Endothelial cell of hepatic sinusoid (primary cell): ENCODE results near the gene TFDP1.

Source experiments
- in situ Hi-C: cut with HindIII; loops from 2 replicates; pipeline ENCODE4 v1.10.0; 2017; ENCODE audit warnings: low sequenced_read_pairs

TFDP1 gene

DNA sequence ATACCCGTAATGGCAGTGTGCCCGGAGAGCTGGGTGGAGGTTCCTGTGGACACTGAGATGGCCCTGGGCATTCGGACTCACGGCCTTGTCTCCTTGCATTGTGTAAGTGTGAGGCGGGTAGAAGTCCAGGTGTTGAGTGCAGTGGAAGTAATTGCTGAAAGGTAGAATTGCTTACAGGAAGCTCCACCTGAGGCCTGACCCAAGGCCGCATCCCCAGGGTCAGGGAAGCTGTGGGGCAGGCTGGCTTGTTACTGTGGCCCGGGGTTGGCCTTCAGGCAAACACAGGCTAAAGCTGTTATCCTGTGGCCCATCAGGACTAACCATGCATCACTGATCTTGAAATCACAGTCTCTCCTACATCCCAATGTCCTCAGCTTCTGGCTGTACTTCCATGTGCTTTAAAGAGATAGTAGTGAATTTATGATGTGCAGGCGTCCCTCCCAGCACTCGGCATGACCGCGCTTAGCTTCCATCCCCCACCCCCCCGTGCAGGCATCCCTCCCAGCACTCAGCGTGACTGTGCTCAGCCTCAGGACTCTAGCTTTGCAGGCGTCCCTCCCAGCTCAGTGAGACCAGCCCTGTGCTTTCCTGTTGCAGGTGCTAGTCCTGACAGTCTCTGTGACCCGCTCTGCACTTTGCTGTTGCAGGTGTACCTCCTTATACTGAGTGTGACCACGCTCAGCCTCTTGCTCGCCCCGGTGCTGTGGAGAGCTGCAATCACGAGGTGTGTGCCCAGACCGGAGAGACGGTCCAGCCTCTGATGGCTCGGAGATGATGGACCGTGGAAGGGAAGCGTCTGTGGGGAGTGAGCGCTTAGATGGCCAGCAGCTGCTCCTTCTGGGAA lies 35.6 kb upstream of the TFDP1 start:
- in situ Hi-C loops: no loop called here

GRCh38 chr13:113550453-113550852 lies 34.1 kb upstream of the TFDP1 start:
- in situ Hi-C loops: no loop called here

DNA sequence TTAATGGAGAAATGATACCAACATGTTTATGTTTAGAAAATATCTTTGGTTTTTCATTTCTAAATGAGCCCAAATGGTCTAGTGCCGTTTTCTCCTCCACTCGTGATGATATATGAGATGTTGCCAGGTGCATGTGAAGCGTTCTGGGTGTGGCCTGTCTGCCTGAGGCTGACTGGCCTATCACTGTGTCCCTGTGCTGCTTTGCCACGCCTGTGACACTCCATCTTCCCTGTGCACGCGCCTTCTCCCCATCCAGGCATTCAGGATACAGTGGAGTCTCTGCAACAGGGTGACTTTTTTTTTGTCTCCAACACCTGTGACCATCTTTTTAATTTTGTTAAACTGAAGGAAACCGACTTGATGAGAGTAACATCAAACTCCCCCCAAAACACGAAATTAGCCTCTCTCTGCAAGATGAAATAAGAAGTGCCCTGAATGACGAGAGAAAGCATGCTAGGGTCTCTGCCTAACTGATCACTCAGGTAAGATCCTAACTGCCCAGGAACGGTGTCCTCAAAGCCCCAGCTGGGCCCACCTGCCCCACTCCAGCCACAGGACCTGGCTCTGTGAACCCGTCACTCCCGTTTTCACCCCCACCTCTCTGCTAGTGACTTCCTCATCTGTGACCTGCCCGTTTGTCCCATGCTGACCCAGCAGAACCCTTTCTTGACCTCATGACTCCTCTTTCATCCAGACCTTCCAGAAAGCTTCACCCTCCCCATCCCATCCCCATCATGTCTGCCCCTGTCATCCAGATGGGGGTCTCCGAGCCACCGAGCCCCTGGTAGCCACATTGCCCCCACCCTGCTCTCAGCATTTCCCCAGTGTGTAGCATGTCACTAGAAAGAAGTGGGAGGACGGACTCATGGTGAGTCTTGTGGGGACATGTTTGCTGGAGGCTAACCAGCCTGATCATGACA lies 33.2 kb upstream of the TFDP1 start:
- in situ Hi-C loops: no loop called here

DNA sequence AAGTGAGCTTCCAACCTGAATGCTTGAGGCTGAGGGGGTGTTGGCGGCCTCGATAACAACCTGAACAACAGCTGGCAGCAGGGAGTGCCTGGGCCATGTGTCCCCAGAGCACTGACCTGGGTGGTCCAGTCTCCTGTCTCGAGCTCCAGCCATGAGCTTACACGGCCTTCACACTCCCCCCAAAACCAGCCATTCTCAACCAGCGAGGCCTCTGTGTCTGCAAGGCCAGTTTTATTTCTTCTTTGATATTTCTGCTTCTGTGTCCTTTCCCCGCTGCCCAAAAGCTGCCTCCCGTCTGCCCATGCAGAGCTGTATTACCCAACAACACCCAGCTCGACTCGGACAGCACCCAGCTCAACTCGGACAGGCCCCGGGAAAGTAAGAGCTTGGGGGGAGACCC lies 32.5 kb upstream of the TFDP1 start:
- in situ Hi-C loops: no loop called here

- in situ Hi-C loops: no loop called here
Observed at GRCh38 chr13:113552786-113553434, 31.6 kb upstream of the TFDP1 start.

DNA sequence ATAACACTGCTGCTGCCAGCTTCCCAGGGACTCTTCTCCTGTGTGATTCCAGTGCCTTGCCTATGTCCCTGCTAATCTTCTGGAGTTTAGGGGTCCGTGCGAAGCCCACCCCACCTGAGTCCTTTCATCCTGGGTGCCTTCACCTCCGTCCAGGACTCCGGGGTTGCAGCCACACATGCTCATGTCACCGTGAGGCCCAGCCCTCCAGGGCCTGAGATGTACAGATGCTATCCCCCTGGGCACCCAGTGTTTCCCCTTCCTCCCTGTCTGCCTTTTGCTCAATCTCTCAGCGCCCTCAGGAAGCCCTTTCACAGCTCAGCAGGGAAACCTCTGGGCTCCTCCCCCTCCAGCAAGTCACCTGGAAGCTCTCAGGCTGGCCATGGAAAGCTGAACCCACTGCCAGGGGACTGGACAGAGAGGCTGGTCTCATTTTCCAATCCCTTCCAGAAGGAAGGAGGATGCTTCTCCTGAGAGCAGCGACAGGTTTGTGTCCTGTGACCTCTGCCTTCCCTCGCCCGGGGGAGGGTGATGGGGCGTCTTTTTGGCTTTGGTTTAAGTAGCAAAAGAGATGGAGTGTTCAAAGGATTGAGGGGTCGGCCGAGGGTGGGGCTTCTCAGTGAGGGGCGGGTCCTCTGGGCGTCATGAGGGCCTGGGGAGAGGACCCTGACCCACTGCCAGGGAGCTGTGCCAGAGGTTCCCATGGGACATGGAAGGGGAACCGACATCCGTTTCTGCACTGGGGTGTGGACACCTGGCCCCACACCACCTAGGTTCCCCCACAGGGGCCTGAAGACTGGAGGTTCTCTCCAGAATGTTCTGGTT lies 30.8 kb upstream of the TFDP1 start:
- in situ Hi-C loops: no loop called here

DNA sequence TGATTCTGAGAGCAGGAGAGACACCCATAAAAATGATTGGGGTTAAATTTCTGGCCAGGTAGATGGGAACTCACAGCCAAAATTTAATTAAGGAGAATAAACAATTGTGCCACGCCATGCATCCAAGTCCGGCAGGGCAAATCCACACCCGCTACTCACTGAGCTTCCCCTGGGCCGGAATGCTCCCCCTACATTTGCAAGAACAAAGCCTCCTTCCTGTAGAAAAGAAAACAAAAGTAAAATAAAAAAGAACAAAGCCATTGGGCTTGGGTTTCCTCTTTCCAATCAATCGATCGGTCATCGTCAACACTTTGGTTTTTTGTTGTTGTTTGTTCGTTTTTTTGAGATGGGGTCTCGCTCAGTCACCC lies 30.2 kb upstream of the TFDP1 start:
- in situ Hi-C loops: no loop called here

DNA sequence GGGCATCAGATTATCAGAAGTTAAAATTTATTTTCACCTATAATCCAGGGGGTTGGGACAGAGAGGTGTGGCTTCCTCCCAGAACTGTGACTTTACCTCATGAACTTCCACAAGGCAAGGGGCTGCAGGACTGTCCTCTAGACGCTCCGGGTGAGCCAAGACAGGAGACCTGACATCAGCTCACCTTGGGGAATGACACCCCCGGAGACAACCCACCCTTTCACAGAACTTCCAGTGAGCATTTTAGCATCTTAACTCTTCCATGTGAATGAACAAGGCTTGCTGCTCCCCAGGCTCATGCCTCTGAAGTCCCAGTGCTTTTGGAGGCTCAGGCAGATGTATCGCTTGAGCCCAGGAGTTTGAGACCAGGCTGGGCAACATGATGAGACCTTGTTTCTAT lies 29.4 kb upstream of the TFDP1 start:
- in situ Hi-C loops: no loop called here

- in situ Hi-C loops: no loop called here
Observed at GRCh38 chr13:113557013-113557412, 27.5 kb upstream of the TFDP1 start.

GRCh38 chr13:113558461-113558860 lies 26.1 kb upstream of the TFDP1 start:
- in situ Hi-C loops: no loop called here

DNA sequence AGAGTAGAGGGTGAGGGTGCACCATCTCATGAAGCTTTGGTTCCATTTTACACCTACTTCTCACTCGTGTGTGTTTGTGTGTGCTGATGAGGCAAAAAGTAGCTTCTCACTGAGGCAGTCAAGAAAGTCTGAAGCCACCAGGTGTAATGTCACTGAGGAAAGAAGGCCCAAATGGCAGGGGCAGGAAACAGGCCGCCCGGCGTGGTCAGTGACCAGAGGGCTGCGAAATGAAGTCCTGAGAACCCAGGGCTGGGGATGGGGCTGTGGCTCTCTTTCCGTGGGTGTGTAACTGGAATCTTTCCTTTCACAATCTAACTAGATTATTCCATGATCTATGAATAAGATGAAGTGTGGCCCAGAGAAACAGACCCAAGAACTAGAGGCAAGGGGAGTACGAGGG lies 25.5 kb upstream of the TFDP1 start:
- in situ Hi-C loops: no loop called here

DNA sequence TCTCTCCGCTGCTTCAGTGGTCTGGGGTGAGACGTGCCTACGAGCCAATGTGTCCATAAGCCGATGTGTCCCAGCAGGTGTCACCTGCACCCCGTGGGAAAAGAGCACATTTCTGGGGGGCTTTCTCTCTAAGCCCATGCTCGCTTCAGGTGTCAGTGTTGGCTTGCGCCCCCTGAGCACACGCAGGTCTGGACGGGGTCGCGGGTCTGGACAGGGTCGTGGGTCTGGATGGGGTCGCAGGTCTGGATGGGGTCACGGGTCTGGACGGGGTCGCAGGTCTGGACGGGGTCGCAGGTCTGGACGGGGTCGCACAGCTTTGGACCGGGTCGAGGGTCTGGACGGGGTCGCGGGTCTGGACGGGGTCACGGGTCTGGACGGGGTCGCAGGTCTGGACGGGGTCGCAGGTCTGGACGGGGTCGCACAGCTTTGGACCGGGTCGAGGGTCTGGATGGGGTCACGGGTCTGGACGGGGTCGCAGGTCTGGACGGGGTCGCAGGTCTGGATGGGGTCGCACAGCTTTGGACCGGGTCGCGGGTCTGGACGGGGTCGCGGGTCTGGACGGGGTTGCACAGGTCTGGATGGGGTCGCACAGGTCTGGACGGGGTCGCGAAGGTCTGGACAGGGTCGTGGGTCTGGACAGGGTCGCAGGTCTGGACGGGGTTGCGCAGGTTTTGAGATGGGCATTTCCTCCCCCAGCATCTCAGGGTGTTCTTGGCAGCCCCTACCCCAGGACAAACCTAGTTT lies 24.5 kb upstream of the TFDP1 start:
- in situ Hi-C loops: loop anchor here (5.0 to 10.0 kb wide), 3 partner anchors 53 to 78 kb away; no protein-coding TSS in a partner anchor

- in situ Hi-C loops: loop anchor here (5.0 to 10.0 kb wide), 3 partner anchors 54 to 79 kb away; no protein-coding TSS in a partner anchor
Observed at GRCh38 chr13:113560645-113561416, 23.7 kb upstream of the TFDP1 start.

GRCh38 chr13:113561417-113562084 lies 23.0 kb upstream of the TFDP1 start:
- in situ Hi-C loops: loop anchor here (5.0 to 10.0 kb wide), 3 partner anchors 53 to 79 kb away; no protein-coding TSS in a partner anchor

DNA sequence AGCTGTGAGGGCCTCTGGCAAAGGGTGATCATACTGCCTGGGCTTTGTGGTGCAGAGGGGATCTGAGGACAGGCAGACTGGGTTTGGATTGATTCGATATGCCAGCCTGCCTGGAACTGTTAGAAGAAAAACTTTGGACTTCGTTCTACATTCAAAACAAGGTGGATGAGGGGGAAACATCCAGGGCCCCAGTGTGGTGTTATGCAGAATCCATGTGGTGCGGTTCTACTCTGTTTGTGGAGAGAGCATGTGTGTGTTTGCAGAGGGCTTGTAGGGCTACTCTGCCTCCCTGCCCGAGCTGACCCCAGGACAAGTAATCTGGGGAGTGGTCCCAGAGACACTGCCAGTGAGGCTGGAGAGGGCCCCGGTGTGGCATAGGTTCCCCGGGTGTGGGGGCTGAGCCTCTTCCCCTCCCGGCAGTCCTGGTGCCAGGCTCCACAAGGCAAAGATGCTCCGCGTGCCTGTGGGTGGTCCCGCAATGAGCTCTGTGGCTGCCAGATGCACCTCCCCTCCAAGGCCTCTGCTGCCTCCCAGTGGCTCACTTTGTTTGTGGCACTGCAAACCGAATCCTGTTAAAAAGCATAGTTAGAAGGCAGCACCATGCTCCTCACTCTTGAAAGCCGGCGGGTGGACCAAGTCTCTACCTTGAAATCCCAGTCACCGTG lies 22.3 kb upstream of the TFDP1 start:
- in situ Hi-C loops: loop anchor here (5.0 to 10.0 kb wide), 3 partner anchors 53 to 80 kb away; no protein-coding TSS in a partner anchor

DNA sequence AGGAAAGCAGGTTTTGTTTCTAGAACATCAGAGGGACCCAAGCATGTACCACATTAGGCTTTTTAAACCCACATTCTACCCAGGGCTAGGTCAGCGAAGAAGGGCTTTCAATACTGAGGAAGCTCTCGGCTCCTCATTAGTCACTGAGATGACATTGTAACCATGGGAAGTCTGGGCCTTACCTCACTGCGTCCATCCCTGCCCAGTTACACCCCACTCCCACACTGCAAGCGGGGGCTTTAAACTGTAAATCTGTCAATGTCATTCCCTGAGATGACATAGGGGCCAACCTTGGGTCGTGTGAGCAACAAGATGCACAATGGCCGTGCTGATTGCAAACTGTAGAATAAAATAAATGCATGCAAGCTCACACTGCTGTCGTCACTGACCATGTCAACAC lies 21.7 kb upstream of the TFDP1 start:
- in situ Hi-C loops: loop anchor here (5.0 to 10.0 kb wide), 3 partner anchors 52 to 81 kb away; no protein-coding TSS in a partner anchor

- in situ Hi-C loops: loop anchor here (5.0 to 10.0 kb wide), 3 partner anchors 51 to 81 kb away; no protein-coding TSS in a partner anchor
Observed at GRCh38 chr13:113563511-113563910, 21.0 kb upstream of the TFDP1 start.
